Tibial nerve (tissue), 4 donors: ENCODE data around the gene PRKAG2. TPM values are rescaled to one million over a fixed set of nuclear protein-coding genes. Genes with fewer than 3 reads are reported as not detected.

Experiments
- DNase-seq, 2 donors: peaks; one replicate each; pipeline ENCODE4 v3.0.0-alpha.2; 2019; ENCODE audit warnings: low spot score in 2 of 2
- H3K27ac ChIP-seq, 4 donors: fragments of 200-600 bp; sonication (generic) in 3 of 4; one replicate each; pipeline ENCODE4 v1.5.1; 2017 to 2019; ENCODE audit warnings: mild to moderate bottlenecking in 1 of 4
- H3K27me3 ChIP-seq, 2 donors: fragments of 200-600 bp; sonication (generic) in 1 of 2; one replicate each; pipeline versions ENCODE4 v1.5.1 to v1.6.0; 2017 to 2019
- H3K36me3 ChIP-seq, 3 donors: fragments of 200-600 bp; sonication (generic); one replicate each; pipeline ENCODE4 v1.5.1; 2018 to 2019
- H3K4me1 ChIP-seq, 4 donors: fragments of 200-600 bp; sonication (generic) in 3 of 4; one replicate each; pipeline ENCODE4 v1.5.1; 2017 to 2019
- H3K4me3 ChIP-seq, 4 donors: fragments of 200-600 bp; sonication (generic) in 3 of 4; one replicate each; pipeline ENCODE4 v1.5.1; 2017 to 2019; ENCODE audit warnings: mild to moderate bottlenecking in 1 of 4, moderate library complexity in 1 of 4
- H3K9me3 ChIP-seq, 4 donors: fragments of 200-600 bp; sonication (generic) in 3 of 4; one replicate each; pipeline ENCODE4 v1.5.1; 2017 to 2019
- EP300 ChIP-seq, 2 donors: sonication (generic); formaldehyde crosslinking; IDR thresholded peaks; one replicate each; pipeline ENCODE4 v1.6.1; 2017; ENCODE audit warnings: antibody characterized with exemption in 2 of 2, mild to moderate bottlenecking in 1 of 2
- POLR2A ChIP-seq, 2 donors: fragments of 450-650 bp; IDR thresholded peaks; one replicate each; pipeline ENCODE4 v1.6.1; 2017; ENCODE audit warnings: antibody characterized with exemption in 2 of 2, mild to moderate bottlenecking in 2 of 2, moderate library complexity in 2 of 2
- WGBS, 2 donors: methylation state at CpG; one replicate each; pipeline ENCODE4 v1.1.5; 2018; 5-methylcytosine and 5-hydroxymethylcytosine counted together
- total RNA-seq, 4 donors: library from RNA; depleted of rRNA; stranded (reverse); fragments of >200 nt; gene quantifications; one replicate each; pipeline ENCODE4 v1.1.0, GENCODE V29; 2016
- TF ChIP-seq, protein P1 (sequence below), 5 experiments: fragments of 200-600 bp in 3 of 5; fragments of 450-650 bp in 2 of 5; sonication (generic) in 3 of 5; IDR thresholded peaks; one replicate each; pipeline ENCODE4 v1.5.1; 2016 to 2019; ENCODE audit warnings: antibody characterized with exemption in 5 of 5, mild to moderate bottlenecking in 3 of 5, moderate library complexity in 2 of 5

The PRKAG2 gene
- total RNA-seq, 4 donors from 2014 or later, result 24.5 to 82.6 (median 38.3) TPM

DNA sequence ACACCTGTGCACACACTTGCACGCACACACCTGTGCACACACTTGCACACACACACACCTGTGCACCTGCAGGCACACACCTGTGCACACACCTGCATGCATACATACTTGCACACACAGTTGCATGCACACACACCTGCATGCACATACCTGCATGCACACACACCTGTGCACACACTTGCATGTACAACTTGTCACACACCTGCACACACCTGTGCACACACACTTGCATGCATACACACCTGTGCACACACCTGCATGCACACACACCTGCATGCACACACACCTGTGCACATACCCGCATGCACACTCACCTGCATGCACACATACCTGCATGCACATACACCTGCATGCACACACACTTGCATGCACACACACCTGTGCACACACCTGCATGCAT is 207.2 kb downstream of the PRKAG2 start:
- no peak for DNase-seq
- TF ChIP-seq EP300 (IDR thresholded peaks at IDR 0.05), result no peak
- Histone ChIP-seq H3K9me3 (peaks cover 0 to 12% (median 0%) of the 10 kb centered on the region in 4 donors), H3K4me3 (no peak overlapping the region), H3K27ac (no peak overlapping the region), H3K36me3 (peaks cover 0 to 43% (median 0%) of the 10 kb centered on the region in 3 donors), H3K4me1 (peaks cover 0 to 14% (median 0%) of the 10 kb centered on the region in 4 donors), H3K27me3 (no peaks in the 10 kb centered on the region)
- WGBS, 2 donors, result 79 to 100% methylated on average over 2 of the region's 2 CpGs

DNA sequence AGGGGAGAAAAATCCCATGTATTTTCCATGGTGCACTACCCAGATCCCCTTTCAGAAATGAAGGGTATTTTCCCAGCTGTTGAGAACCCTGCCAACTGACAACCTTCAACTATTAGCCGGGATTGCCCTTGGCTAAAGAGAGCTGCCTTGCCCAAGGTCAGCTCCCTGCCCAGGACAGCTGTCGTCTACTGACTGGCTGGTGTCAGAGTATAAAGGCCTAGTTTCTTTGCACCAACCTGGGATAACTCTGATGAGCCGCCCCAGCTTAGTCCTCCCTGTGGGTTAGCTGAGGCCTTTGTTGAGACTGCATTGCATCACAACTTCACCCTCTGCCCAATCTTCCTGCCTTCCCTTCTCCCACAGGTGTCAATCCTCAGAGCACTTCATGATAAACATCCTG is 210.0 kb downstream of the PRKAG2 start:
- Histone ChIP-seq H3K4me3 (no peak overlapping the region), H3K9me3 (peaks cover 0 to 12% (median 0%) of the 10 kb centered on the region in 4 donors), H3K4me1 (peaks cover 0 to 14% (median 0%) of the 10 kb centered on the region in 4 donors), H3K27ac (no peak overlapping the region), H3K27me3 (no peaks in the 10 kb centered on the region), H3K36me3 (peaks cover 0 to 26% (median 0%) of the 10 kb centered on the region in 3 donors)
- no peak for DNase-seq
- TF ChIP-seq EP300 (IDR thresholded peaks at IDR 0.05) (no peak), POLR2A (IDR thresholded peaks at IDR 0.05) (no peak)
- TF ChIP-seq, protein P1, sequence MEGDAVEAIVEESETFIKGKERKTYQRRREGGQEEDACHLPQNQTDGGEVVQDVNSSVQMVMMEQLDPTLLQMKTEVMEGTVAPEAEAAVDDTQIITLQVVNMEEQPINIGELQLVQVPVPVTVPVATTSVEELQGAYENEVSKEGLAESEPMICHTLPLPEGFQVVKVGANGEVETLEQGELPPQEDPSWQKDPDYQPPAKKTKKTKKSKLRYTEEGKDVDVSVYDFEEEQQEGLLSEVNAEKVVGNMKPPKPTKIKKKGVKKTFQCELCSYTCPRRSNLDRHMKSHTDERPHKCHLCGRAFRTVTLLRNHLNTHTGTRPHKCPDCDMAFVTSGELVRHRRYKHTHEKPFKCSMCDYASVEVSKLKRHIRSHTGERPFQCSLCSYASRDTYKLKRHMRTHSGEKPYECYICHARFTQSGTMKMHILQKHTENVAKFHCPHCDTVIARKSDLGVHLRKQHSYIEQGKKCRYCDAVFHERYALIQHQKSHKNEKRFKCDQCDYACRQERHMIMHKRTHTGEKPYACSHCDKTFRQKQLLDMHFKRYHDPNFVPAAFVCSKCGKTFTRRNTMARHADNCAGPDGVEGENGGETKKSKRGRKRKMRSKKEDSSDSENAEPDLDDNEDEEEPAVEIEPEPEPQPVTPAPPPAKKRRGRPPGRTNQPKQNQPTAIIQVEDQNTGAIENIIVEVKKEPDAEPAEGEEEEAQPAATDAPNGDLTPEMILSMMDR (IDR thresholded peaks at IDR 0.05), result no peak
- 90 to 98% methylated on average over 3 of the region's 3 CpGs for WGBS, 2 donors

DNA sequence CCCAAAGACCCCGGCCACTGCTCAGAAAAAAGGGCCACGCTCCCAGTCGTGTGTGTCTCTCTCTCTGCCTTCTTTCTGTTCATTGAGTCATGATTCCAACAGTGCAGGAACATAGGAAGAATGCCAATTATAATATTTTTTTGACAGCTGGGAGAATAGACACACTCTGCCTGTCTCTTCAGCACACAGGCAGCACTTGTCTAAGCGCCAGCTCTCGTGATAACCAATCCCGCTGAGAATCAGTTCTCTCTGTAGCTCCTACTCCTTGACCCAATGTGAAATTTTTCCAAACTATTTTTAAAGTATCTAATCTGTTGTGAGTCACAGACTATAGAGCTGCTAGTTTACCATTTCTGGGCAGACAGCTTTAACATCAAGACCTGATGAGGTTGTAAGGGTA is 211.5 kb downstream of the PRKAG2 start:
- peak in 1 of 2 donors; percentile 43 for DNase-seq
- TF ChIP-seq EP300 (IDR thresholded peaks at IDR 0.05) (peak in 1 of 2 donors; percentile 15), POLR2A (IDR thresholded peaks at IDR 0.05) (no peak)
- TF ChIP-seq, protein P1 (IDR thresholded peaks at IDR 0.05), result no peak
- H3K4me1 ChIP-seq, result peaks cover 0 to 14% (median 0%) of the 10 kb centered on the region in 4 donors
- no peaks in the 10 kb centered on the region for H3K27me3 ChIP-seq
- no peak overlapping the region for H3K4me3 ChIP-seq
- H3K27ac ChIP-seq, result peak overlapping the region in 1 of 4 donors; percentile 58
- 34% methylated on average over 6 of the region's 6 CpGs for WGBS, 2 donors
- peaks cover 0 to 12% (median 0%) of the 10 kb centered on the region in 4 donors for H3K9me3 ChIP-seq
- H3K36me3 ChIP-seq, result peaks cover 0 to 26% (median 0%) of the 10 kb centered on the region in 3 donors

DNA sequence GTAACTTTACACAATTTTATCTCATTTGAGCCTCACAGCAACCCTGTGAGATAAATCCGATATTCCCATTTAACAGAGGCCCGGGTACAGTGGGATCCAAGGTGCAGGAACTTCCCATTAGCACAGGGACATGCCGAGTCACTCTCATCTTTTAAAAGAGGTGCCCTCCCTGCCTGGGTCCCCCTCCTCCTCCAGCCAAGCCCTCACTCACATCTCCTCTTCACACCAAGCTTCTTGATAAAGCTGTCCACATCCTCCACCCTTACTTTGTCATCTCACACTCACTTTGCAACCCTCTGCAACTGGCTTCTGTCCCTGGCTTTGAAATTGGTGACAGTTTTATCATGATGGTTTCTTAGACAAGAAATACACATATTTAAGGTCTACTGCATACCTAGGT is 212.6 kb downstream of the PRKAG2 start:
- no peak overlapping the region for H3K4me3 ChIP-seq
- H3K36me3 ChIP-seq, result peaks cover 0 to 26% (median 0%) of the 10 kb centered on the region in 3 donors
- peaks cover 0 to 12% (median 0%) of the 10 kb centered on the region in 4 donors for H3K9me3 ChIP-seq
- no peak for DNase-seq
- H3K27me3 ChIP-seq, result no peaks in the 10 kb centered on the region
- WGBS, 2 donors, result 97 to 98% methylated on average over 3 of the region's 3 CpGs
- no peak overlapping the region for H3K27ac ChIP-seq
- TF ChIP-seq, protein P1 (IDR thresholded peaks at IDR 0.05), result no peak
- H3K4me1 ChIP-seq, result peaks cover 0 to 14% (median 0%) of the 10 kb centered on the region in 4 donors

GRCh38 chr7:151663382-151664100 is 213.4 kb downstream of the PRKAG2 start:
- Histone ChIP-seq H3K36me3 (peaks cover 0 to 22% (median 0%) of the 10 kb centered on the region in 3 donors), H3K4me1 (peaks cover 0 to 14% (median 0%) of the 10 kb centered on the region in 4 donors), H3K27me3 (no peaks in the 10 kb centered on the region), H3K4me3 (no peak overlapping the region), H3K27ac (no peak overlapping the region), H3K9me3 (peaks cover 0 to 12% (median 0%) of the 10 kb centered on the region in 4 donors)
- TF ChIP-seq EP300 (IDR thresholded peaks at IDR 0.05) (no peak), POLR2A (IDR thresholded peaks at IDR 0.05) (no peak)
- TF ChIP-seq, protein P1 (IDR thresholded peaks at IDR 0.05), result no peak
- DNase-seq, result no peak
- WGBS, 2 donors, result 84 to 88% methylated on average over 13 of the region's 13 CpGs
